DND-41 (cell line): ENCODE results near the gene PEX12.

ENCODE experiments used
- EZH2 ChIP-seq: IDR thresholded peaks from 3 replicates; pipeline ENCODE4 v1.6.1; 2012; ENCODE audit warnings: borderline replicate concordance, low read depth, mild to moderate bottlenecking, moderate library complexity, low read length, inconsistent platforms; ENCODE audit not compliant: severe bottlenecking
- TF ChIP-seq, protein P1 (sequence below): IDR thresholded peaks from 2 replicates; pipeline ENCODE4 v1.5.1; 2012; ENCODE audit warnings: borderline replicate concordance, low read length, moderate library complexity, mild to moderate bottlenecking; ENCODE audit not compliant: poor library complexity, severe bottlenecking; ENCODE audit errors: extremely low read depth

DNA sequence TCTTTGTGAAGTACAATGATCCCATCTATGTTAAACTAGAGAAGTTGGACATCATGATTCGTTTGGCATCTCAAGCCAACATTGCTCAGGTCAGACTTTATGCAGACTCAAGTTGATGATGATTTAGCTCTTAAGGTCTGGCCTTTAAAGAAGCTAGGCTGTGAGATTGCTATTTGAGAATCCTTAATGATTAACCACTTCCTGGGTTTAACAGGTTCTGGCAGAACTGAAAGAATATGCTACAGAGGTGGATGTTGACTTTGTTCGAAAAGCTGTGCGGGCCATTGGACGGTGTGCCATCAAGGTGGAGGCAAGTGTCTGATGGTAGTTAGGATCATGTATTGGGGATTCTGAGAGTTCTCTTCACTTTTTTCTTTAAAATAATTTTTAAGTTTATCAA lies 49.0 kb upstream of the PEX12 start:
- TF ChIP-seq, protein P1, sequence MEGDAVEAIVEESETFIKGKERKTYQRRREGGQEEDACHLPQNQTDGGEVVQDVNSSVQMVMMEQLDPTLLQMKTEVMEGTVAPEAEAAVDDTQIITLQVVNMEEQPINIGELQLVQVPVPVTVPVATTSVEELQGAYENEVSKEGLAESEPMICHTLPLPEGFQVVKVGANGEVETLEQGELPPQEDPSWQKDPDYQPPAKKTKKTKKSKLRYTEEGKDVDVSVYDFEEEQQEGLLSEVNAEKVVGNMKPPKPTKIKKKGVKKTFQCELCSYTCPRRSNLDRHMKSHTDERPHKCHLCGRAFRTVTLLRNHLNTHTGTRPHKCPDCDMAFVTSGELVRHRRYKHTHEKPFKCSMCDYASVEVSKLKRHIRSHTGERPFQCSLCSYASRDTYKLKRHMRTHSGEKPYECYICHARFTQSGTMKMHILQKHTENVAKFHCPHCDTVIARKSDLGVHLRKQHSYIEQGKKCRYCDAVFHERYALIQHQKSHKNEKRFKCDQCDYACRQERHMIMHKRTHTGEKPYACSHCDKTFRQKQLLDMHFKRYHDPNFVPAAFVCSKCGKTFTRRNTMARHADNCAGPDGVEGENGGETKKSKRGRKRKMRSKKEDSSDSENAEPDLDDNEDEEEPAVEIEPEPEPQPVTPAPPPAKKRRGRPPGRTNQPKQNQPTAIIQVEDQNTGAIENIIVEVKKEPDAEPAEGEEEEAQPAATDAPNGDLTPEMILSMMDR, result no peak
- no peak for TF ChIP-seq EZH2
